Measurements from ENCODE around the gene SC5D. TPM values are rescaled to one million over a fixed set of nuclear protein-coding genes. Genes with fewer than 3 reads are reported as not detected.

The SC5D gene
- total RNA-seq, 2 donors from 2014 or later: 20.1 to 22.4 TPM

DNA sequence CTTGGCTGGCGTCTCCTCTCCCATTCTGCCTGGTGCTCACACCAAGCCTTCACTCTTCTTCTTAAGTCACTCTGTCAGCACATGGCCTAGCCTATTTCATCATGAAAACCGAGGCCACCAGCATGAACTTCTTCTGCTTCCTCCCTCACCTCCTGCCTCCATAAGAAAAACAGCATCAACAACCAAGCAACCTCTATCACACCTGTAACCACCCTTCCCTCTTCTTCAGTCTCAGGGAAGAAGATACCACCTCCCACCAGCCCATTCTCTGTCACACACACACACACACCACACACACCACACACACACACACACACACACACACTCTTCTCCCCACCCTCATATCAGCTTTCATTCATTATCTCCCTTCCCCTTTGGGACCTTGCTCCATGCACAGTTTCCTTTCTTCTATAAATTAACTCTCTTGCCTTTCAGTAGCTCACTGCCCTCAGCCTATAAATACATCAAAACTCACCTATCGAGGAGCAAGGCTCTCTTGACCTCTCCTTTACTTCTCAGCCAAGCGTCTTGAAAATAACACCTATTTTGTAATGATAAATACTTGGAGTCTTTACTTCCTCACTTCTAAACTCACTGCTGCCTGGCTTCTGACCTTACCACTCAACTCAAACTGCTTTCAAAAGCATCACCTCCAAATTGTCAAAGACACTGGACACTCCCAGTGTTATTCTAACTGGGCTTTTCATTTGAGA lies 36.6 kb downstream of the SC5D start:
- Mint-ChIP-seq H3K4me3 (no peak overlapping the region), H3K36me3 (ENCODE audit: low read depth) (no peaks in the 10 kb centered on the region), H3K27ac (no peak overlapping the region), H3K4me1 (no peaks in the 10 kb centered on the region), H3K9me3 (no peaks in the 10 kb centered on the region), H3K27me3 (no peaks in the 10 kb centered on the region)
- ATAC-seq (replicated peaks): peak; percentile 48

DNA sequence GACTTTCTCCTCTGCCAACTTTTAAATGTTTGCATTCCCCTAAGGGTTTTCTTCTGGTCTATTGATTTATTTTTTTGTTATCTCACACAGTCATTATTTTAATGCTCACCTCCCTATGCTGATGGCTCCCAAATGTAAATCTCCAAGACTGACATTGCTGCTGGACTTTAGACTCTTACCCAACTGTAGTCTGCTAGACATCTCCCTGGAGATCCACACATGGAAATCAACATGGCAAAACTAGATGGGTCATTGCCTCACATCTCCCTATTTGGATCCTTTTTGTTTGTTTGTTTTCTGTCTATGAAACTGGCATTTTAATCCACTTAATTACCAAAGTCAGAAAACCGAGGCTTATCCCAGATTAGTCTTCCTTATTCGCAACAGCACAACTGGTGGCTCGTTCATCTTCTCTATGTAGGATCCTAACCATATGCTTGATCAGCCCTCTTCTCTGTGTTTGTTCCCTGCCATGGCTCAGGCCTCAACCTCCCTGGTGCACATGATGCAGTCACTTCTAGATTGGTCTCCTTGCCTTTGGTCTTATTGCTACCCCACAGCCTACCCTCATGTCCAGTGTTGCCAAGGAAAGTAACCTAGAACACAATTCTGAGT lies 37.3 kb downstream of the SC5D start:
- H3K27ac Mint-ChIP-seq: no peak overlapping the region
- no peaks in the 10 kb centered on the region for H3K36me3 Mint-ChIP-seq (ENCODE audit: low read depth)
- no peak for ATAC-seq (replicated peaks)
- no peaks in the 10 kb centered on the region for H3K4me1 Mint-ChIP-seq
- H3K4me3 Mint-ChIP-seq: no peak overlapping the region
- H3K9me3 Mint-ChIP-seq: no peaks in the 10 kb centered on the region
- no peaks in the 10 kb centered on the region for H3K27me3 Mint-ChIP-seq

DNA sequence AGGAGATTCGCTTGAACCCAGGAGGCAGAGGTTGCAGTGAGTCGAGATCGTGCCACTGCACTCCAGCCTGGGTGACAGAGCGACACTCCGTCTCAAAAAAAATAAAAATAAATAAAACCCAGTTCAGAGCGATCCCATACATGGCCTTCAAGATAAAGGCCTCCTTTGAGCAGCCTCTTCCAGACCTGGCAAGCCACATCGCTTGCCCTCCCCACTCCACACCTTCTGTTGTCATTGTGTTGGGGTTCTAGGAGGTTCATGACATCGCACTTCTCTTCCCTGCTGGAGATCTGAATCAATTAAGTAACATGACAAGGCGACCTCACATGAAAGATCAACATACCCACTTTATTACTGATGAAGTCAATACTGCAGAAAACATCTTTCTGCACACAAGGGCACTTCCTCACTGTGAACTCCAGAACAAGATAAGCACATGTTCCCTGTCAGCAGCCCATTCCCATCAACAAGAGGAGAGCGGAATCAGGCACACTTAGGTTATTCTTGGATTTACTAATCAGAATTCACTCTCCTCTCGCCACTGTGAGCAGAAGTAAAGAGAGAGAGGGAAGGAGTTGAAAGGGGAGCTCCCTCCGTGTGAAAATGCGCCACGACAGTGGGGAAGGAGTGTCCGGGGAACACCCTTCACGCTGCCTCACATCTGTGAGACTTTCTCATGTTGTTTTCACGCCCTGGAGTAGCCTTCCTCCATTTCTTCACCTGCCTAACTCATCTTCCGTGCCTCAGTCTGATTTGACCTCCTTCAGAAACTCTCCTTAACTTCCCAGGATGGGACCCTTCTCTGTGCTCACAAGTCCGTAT lies 38.3 kb downstream of the SC5D start:
- H3K4me3 Mint-ChIP-seq: no peak overlapping the region
- H3K36me3 Mint-ChIP-seq (ENCODE audit: low read depth): no peaks in the 10 kb centered on the region
- no peak for ATAC-seq (replicated peaks)
- H3K27ac Mint-ChIP-seq: no peak overlapping the region
- H3K27me3 Mint-ChIP-seq: no peaks in the 10 kb centered on the region
- H3K4me1 Mint-ChIP-seq: no peaks in the 10 kb centered on the region
- no peaks in the 10 kb centered on the region for H3K9me3 Mint-ChIP-seq

DNA sequence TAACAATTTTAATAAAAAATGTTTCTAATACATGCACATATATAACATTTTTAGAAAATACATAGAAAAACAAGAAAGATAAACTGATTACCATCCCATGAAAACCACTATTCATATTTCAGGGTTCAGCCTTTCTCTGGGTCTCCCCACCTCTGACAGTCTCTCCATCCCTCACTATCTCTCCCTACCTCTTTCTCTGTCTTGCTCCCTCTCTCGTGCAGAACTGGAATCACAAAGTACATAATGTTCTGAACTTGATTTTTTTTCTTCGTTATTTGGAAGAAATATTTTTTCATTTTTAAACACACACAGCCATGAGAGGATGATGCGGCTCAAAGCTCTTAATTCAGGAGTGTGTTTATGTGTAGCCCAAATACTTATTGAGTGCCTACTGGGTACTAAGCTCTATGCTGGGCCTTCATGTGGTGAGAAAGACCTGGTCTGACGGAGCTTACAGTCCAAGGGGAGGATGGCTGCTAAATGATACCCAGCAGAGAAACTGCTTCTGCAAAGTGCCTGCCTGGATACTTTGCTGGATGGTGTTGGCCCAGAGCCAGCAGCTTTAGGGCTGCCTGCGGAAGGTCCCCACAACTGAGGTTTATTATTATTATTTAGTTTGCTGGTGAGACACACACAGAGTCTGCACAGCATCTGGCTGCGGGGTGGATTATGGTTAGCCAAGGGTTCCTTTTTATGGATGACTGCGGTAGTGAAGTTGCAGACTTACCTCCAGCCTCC lies 42.6 kb downstream of the SC5D start:
- H3K9me3 Mint-ChIP-seq: no peaks in the 10 kb centered on the region
- no peak overlapping the region for H3K27ac Mint-ChIP-seq
- H3K4me3 Mint-ChIP-seq: no peak overlapping the region
- no peak for ATAC-seq (replicated peaks)
- H3K36me3 Mint-ChIP-seq (ENCODE audit: low read depth): no peaks in the 10 kb centered on the region
- peaks cover 3% of the 10 kb centered on the region for H3K4me1 Mint-ChIP-seq
- no peaks in the 10 kb centered on the region for H3K27me3 Mint-ChIP-seq

GRCh38 chr11:121336279-121336937 lies 43.8 kb downstream of the SC5D start:
- Mint-ChIP-seq H3K4me1 (peaks cover 3% of the 10 kb centered on the region), H3K9me3 (no peaks in the 10 kb centered on the region)

DNA sequence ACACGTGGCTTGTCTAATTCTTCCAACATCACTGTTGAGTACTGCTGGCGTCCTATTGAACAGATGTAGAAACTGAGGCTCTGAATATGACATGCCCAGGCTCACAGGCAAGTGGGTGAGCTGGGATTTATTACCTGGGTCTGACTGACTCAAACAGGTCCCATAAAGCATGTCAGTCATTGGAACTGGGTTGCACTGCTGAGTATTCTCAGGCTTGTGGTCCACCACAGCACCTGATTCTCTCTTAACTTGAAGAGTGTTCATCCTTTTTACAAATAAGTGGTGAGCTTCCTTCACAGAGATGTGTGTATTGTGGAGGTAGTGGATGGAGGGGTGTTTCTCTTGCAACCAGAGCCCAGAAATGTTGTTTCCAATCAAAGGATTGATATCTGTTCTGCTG lies 44.5 kb downstream of the SC5D start:
- Mint-ChIP-seq H3K9me3 (no peaks in the 10 kb centered on the region), H3K27me3 (no peaks in the 10 kb centered on the region), H3K36me3 (ENCODE audit: low read depth) (no peaks in the 10 kb centered on the region), H3K4me1 (peaks cover 3% of the 10 kb centered on the region), H3K4me3 (no peak overlapping the region), H3K27ac (no peak overlapping the region)
- peak; percentile 81 for ATAC-seq (replicated peaks)

More at GRCh38 chr11:121336279-121336937, 43.8 kb downstream of the SC5D start:
- Mint-ChIP-seq H3K4me3 (no peak overlapping the region), H3K36me3 (ENCODE audit: low read depth) (no peaks in the 10 kb centered on the region), H3K27ac (no peak overlapping the region), H3K27me3 (no peaks in the 10 kb centered on the region)
- no peak for ATAC-seq (replicated peaks)

GRCh38 chr11:121337740-121338272 lies 45.2 kb downstream of the SC5D start:
- Mint-ChIP-seq H3K4me1 (peaks cover 3% of the 10 kb centered on the region), H3K4me3 (no peak overlapping the region), H3K9me3 (no peaks in the 10 kb centered on the region), H3K27me3 (no peaks in the 10 kb centered on the region), H3K36me3 (ENCODE audit: low read depth) (no peaks in the 10 kb centered on the region), H3K27ac (no peak overlapping the region)
- ATAC-seq (replicated peaks): no peak

GRCh38 chr11:121338536-121338935 lies 46.0 kb downstream of the SC5D start:
- ATAC-seq (replicated peaks): no peak
- Mint-ChIP-seq H3K36me3 (ENCODE audit: low read depth) (no peaks in the 10 kb centered on the region), H3K4me3 (no peak overlapping the region), H3K27me3 (no peaks in the 10 kb centered on the region), H3K4me1 (peaks cover 3% of the 10 kb centered on the region), H3K27ac (no peak overlapping the region), H3K9me3 (no peaks in the 10 kb centered on the region)

GRCh38 chr11:121340032-121340580 lies 47.5 kb downstream of the SC5D start:
- no peaks in the 10 kb centered on the region for H3K27me3 Mint-ChIP-seq

DNA sequence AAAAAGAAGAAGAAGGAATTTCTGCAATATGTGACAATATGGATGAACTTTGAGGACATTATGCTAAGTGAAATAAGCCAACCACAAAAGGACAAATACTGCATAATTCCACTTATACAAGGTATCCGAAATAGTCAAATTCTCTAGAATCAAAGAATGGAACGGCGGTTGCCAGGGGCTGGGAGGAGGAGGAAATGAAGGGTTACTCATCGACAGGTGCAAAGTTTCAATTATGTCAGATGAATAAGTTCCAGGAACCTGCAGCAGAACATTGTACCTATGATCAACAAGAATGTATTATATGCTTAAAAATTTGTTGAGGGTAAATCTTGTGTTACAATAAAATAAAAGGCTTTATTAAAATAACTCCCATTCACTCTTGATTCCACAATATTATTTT lies 49.0 kb downstream of the SC5D start:
- H3K4me3 Mint-ChIP-seq: no peak overlapping the region
- peak; percentile 69 for ATAC-seq (replicated peaks)
- H3K4me1 Mint-ChIP-seq: peaks cover 8% of the 10 kb centered on the region

More at GRCh38 chr11:121340032-121340580, 47.5 kb downstream of the SC5D start:
- no peak for ATAC-seq (replicated peaks)
- Mint-ChIP-seq H3K36me3 (ENCODE audit: low read depth) (no peaks in the 10 kb centered on the region), H3K9me3 (no peaks in the 10 kb centered on the region), H3K4me1 (peaks cover 8% of the 10 kb centered on the region), H3K27ac (no peak overlapping the region), H3K4me3 (no peak overlapping the region)

DNA sequence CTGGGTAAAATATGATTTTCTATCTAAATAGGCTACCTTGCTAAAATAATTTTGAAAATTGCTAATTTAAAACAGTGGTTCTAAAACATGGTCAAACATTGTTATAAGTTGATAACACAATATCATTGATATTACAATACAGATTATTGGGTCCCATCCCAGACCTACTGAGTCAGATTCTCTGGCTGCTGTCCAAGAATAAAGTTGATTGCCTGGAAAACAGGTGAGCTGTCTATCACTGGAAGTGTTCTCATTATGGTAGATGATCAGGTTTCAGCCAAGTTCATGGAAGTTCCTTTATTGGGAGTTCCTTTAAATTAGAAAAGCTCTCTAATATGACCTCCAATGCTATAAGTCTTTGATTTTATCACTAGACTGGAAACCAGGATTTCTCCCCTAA lies 52.3 kb downstream of the SC5D start:
- no peak overlapping the region for H3K4me3 Mint-ChIP-seq
- ATAC-seq (replicated peaks): no peak
- H3K4me1 Mint-ChIP-seq: peaks cover 5% of the 10 kb centered on the region

More for the DNA sequence above, 49.0 kb downstream of the SC5D start:
- Mint-ChIP-seq H3K27ac (no peak overlapping the region), H3K36me3 (ENCODE audit: low read depth) (no peaks in the 10 kb centered on the region), H3K27me3 (no peaks in the 10 kb centered on the region), H3K9me3 (no peaks in the 10 kb centered on the region)

DNA sequence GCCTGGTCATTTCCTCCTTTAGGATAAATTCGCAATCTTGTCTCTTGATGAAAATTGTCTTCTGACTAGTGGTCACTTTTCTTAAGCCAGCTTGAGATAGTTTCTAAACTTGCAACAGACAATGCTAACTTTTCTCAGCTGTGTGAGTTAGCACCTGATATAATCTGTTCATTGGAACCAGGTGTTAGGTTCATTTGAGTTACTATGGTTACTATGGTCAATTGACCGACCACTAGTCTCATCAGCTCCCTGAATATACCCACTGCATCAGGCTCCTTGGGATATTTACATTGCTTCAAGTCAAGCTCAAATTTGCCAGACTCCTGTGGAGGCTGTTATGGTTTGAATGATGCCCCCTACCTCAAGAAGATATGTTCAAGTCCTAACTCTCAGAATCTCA lies 54.5 kb downstream of the SC5D start:
- H3K4me3 Mint-ChIP-seq: no peak overlapping the region
- H3K27ac Mint-ChIP-seq: no peak overlapping the region
- no peak for ATAC-seq (replicated peaks)
- H3K27me3 Mint-ChIP-seq: no peaks in the 10 kb centered on the region
- H3K9me3 Mint-ChIP-seq: no peaks in the 10 kb centered on the region
- H3K4me1 Mint-ChIP-seq: peaks cover 5% of the 10 kb centered on the region
- H3K36me3 Mint-ChIP-seq (ENCODE audit: low read depth): no peaks in the 10 kb centered on the region

More for the DNA sequence above, 52.3 kb downstream of the SC5D start:
- Mint-ChIP-seq H3K9me3 (no peaks in the 10 kb centered on the region), H3K27me3 (no peaks in the 10 kb centered on the region), H3K27ac (no peak overlapping the region), H3K36me3 (ENCODE audit: low read depth) (no peaks in the 10 kb centered on the region)

DNA sequence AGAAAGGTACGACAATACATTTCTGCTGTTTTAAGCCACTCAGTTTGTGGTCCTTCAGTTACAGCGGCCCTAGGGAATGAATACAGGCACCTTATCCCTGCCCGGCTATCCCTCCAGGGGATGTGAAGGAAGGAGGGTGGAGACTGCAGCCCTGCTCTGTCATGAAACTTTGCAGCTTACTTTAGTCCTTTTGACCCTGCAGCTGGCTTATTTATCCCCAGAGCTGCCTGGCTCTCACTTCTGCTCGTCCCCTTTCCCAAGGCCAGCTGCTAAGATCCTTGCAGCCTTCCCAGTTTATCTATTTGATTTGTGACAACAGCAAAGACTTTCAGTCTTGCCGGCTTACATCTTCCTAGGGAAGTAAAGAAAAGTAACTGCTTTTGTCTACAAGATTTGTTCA lies 55.2 kb downstream of the SC5D start:
- no peak overlapping the region for H3K4me3 Mint-ChIP-seq
- no peak overlapping the region for H3K27ac Mint-ChIP-seq
- H3K9me3 Mint-ChIP-seq: no peaks in the 10 kb centered on the region
- H3K27me3 Mint-ChIP-seq: no peaks in the 10 kb centered on the region
- ATAC-seq (replicated peaks): no peak
- peaks cover 5% of the 10 kb centered on the region for H3K4me1 Mint-ChIP-seq
- H3K36me3 Mint-ChIP-seq (ENCODE audit: low read depth): no peaks in the 10 kb centered on the region
